Osteocyte (in vitro differentiated cells): ENCODE data around the gene BMAL2. TPM values are rescaled to one million over a fixed set of nuclear protein-coding genes. Genes with fewer than 3 reads are reported as not detected.

Experiments
- DNase-seq: peaks from one replicate; pipeline ENCODE4 v3.0.0; 2021; ENCODE audit warnings: mixed read lengths; ENCODE audit not compliant: unreplicated experiment; ENCODE audit errors: extremely low spot score
- H3K27ac Mint-ChIP-seq: one replicate; pipeline ENCODE4 v1.8.0; 2021; ENCODE audit warnings: mild to moderate bottlenecking, mixed read lengths; ENCODE audit not compliant: unreplicated experiment
- H3K27me3 Mint-ChIP-seq: one replicate; pipeline ENCODE4 v1.8.0; 2021; ENCODE audit warnings: mixed read lengths; ENCODE audit not compliant: unreplicated experiment
- H3K36me3 Mint-ChIP-seq: one replicate; pipeline ENCODE4 v1.8.0; 2021; ENCODE audit warnings: mixed read lengths; ENCODE audit not compliant: unreplicated experiment
- H3K4me1 Mint-ChIP-seq: one replicate; pipeline ENCODE4 v1.8.0; 2021; ENCODE audit warnings: mixed read lengths; ENCODE audit not compliant: unreplicated experiment
- H3K4me3 Mint-ChIP-seq: one replicate; pipeline ENCODE4 v1.8.0; 2021; ENCODE audit warnings: mild to moderate bottlenecking, moderate library complexity, mixed read lengths; ENCODE audit not compliant: unreplicated experiment
- H3K9me3 Mint-ChIP-seq: one replicate; pipeline ENCODE4 v1.8.0; 2021; ENCODE audit warnings: mixed read lengths; ENCODE audit not compliant: unreplicated experiment
- total RNA-seq: library from RNA; stranded (reverse); gene quantifications from 2 replicates; pipeline ENCODE4 v1.2.1, GENCODE V29; 2021
- TF ChIP-seq, protein P1 (sequence below): fragments of 200-600 bp; sonication (generic); IDR thresholded peaks from 2 replicates; pipeline ENCODE4 v1.5.0; 2021; ENCODE audit warnings: antibody characterized with exemption, mild to moderate bottlenecking, moderate library complexity

BMAL2 gene
- total RNA-seq, 1 donor from 2014 or later = 6.4 TPM

DNA sequence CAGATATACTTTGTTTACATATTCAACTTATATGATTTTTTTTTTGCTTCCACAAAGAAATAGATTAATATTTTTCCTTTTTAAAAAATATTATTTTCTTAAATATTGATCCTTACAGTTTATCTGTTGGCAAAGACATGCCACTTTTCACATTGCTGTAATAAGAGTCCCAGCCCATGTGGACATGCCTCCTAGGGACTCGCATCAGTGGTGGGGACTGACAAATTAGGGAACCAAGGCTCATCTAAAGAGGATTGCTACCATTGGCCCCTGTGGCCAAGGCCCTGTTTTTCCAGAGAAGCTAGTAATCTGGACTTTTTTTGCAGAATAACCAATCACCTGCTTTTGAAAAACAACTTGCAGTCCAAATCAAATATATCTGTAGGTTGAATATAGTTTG, 27.8 kb upstream of the BMAL2 start:
- Mint-ChIP-seq H3K9me3 (no peaks in the 10 kb centered on the region), H3K27ac (no peak overlapping the region), H3K27me3 (no peaks in the 10 kb centered on the region), H3K4me1 (peaks cover 36% of the 10 kb centered on the region), H3K4me3 (no peak overlapping the region), H3K36me3 (peaks cover 42% of the 10 kb centered on the region)
- DNase-seq = no peak
- TF ChIP-seq, protein P1, sequence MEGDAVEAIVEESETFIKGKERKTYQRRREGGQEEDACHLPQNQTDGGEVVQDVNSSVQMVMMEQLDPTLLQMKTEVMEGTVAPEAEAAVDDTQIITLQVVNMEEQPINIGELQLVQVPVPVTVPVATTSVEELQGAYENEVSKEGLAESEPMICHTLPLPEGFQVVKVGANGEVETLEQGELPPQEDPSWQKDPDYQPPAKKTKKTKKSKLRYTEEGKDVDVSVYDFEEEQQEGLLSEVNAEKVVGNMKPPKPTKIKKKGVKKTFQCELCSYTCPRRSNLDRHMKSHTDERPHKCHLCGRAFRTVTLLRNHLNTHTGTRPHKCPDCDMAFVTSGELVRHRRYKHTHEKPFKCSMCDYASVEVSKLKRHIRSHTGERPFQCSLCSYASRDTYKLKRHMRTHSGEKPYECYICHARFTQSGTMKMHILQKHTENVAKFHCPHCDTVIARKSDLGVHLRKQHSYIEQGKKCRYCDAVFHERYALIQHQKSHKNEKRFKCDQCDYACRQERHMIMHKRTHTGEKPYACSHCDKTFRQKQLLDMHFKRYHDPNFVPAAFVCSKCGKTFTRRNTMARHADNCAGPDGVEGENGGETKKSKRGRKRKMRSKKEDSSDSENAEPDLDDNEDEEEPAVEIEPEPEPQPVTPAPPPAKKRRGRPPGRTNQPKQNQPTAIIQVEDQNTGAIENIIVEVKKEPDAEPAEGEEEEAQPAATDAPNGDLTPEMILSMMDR = no peak

DNA sequence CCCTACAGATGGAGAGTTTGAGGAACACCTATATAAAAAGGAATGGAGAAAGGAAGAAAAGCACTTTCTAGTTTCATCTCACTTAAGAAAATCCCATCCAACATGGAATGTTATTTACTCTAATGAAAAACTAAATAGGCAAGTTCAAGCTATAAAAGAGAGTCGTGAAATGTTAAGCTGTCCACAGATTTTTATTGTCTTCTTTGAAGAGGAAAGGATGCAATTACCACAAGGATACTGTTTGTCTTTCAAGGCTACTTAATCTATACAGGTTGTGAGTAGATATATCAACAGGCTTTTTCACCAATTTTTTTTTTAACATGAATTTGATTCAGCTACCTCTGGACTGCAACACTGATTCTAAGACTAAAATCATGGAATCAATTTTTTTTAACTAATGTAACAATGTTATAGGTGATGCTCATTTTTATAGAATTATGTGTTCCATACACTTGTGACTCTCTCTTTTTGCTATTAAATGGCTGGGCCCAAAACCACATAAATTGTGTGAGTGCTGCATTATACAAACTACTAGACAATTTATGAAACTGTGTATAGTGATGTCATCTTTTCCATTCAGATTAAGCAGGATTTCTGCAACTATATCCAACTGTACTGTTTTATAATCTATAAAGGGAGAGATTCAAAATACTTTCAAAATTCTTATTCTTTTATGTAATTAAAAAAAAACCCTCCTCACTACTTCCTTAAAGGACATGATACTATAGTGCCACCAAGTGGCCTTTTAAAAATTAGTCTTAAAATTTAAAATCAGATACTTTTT, 26.8 kb upstream of the BMAL2 start:
- Mint-ChIP-seq H3K4me1 (peaks cover 28% of the 10 kb centered on the region), H3K27ac (peak overlapping the region; percentile 72), H3K4me3 (no peak overlapping the region), H3K9me3 (no peaks in the 10 kb centered on the region), H3K27me3 (no peaks in the 10 kb centered on the region), H3K36me3 (peaks cover 39% of the 10 kb centered on the region)
- TF ChIP-seq, protein P1 = peak; percentile 68
- DNase-seq = no peak

DNA sequence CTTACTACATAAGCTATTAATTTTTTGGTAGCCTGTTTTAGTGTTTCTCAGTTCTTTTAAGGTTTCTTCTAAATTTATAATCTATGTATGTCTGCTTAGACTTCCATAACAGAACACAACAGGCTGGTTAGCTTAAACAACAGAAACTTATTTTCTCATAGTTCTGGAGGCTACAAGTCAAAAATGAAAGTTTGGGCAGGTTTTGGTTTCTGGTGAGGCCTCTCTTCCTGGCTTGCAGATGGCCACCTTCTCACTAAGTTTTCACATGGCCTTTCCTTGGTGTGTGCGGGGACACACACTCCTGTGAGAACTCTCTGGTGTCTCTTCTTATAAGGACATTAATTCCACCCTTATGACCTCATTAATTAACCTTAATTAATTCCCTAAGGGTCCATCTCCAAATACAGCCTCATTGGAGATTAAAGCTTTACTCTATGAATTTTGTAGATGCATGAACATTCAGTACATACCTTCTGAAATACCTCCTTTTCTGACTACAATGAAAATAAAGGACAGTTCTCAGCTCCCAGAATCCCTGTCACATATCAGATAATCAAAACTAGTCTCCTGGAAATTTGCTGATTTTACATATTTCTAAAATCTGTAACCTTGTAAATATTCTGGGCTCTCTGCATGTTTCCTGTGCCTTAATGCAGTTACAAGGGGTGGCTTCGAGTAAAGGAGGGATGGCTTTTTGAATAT, 23.2 kb upstream of the BMAL2 start:
- TF ChIP-seq, protein P1 = no peak

DNA sequence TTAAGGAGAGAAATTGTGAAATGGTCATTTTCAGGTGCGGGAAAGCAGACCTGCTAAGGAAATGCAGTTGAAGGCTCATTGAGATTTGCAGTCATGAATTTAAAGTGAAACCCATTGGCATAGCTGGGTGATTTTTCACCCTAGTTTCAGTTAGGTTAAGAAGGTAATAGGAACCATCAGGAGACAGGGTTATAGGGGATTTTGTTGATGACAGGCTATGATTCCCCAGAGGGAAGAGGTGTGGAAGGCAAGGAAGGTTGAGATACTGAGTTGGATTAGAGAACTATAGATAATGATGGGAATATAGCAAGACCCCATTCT, 22.7 kb upstream of the BMAL2 start:
- Mint-ChIP-seq H3K36me3 (peaks cover 55% of the 10 kb centered on the region), H3K9me3 (no peaks in the 10 kb centered on the region), H3K4me1 (peaks cover 13% of the 10 kb centered on the region), H3K27me3 (no peaks in the 10 kb centered on the region), H3K4me3 (no peak overlapping the region), H3K27ac (no peak overlapping the region)
- TF ChIP-seq, protein P1 = no peak
- no peak for DNase-seq

More for the DNA sequence above, 23.2 kb upstream of the BMAL2 start:
- Mint-ChIP-seq H3K27me3 (no peaks in the 10 kb centered on the region), H3K9me3 (no peaks in the 10 kb centered on the region), H3K4me3 (no peak overlapping the region), H3K27ac (no peak overlapping the region), H3K4me1 (peaks cover 13% of the 10 kb centered on the region), H3K36me3 (peaks cover 50% of the 10 kb centered on the region)
- no peak for DNase-seq

DNA sequence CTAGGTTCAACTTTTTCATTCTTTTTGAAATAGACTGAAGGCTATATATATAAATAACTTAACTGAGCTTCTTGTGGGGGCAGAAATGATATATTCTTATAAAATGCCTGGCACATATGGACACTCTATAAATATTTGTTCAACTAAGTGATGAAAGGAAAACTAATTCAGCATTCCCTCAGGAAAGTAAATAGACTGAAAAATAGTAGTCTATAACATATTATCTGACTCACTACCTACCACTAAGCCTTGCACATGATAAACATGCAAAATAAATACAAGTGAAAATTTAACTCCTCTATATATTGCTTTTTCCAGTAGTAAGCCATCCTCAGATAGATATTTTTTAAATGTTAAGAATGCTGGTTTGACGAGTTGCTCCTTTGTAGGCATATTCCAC, 15.7 kb upstream of the BMAL2 start:
- H3K36me3 Mint-ChIP-seq = peaks cover 39% of the 10 kb centered on the region
- H3K27ac Mint-ChIP-seq = no peak overlapping the region
- H3K27me3 Mint-ChIP-seq = no peaks in the 10 kb centered on the region
- TF ChIP-seq, protein P1 = no peak
- H3K4me1 Mint-ChIP-seq = peaks cover 7% of the 10 kb centered on the region
- no peaks in the 10 kb centered on the region for H3K9me3 Mint-ChIP-seq
- DNase-seq = no peak
- no peak overlapping the region for H3K4me3 Mint-ChIP-seq
